ENCODE results near the gene TRABD2A.

GRCh38 chr2:84801811-84802210 lies 79.1 kb downstream of the TRABD2A start:
- no peak for TF ChIP-seq POLR2A (IDR thresholded peaks at IDR 0.05; ENCODE audit: low read depth, low read length)
- TF ChIP-seq POLR2AphosphoS5 (IDR thresholded peaks at IDR 0.05; ENCODE audit: low read depth, low read length) = no peak
- TF ChIP-seq TAF1 (IDR thresholded peaks at IDR 0.05; ENCODE audit: low read depth, low read length) = no peak
- TF ChIP-seq SPI1 (IDR thresholded peaks at IDR 0.05; ENCODE audit: low read depth, low read length) = no peak

Measured in GM12891 (cell line).